GM18867 (cell line): ENCODE results near the gene TMEM14C.

Experiments
- ATAC-seq: cut with Tn5 transposase; IDR thresholded peaks from one replicate; pipeline ENCODE4 v1.9.1; 2021; ENCODE audit warnings: mild to moderate bottlenecking, moderate library complexity; ENCODE audit not compliant: unreplicated experiment

Gene TMEM14C

DNA sequence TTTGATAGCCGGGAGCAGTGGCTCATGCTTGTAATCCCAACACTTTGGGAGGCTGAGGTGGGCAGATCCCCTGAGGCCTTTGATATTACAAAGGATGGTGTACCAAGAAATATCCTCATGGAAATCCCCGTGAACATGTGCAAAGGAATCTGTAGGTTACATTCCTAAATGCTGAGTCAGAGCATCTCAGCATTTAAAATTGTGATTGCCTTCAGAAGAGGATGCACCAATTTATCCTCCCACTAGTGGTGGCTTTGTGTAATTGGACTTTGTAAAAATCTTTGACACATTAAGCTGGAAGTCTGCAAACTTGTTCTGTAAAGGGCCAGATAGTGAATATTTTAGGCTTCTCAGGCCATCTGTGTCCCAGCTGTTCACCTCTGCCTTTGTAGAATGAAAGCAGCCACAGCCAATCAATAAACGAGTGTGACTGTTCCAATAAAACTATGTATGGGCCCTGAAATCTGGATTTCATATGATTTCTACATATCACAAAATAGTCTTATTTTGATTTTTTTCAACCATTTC is 36.5 kb downstream of the TMEM14C start:
- peak; percentile 68 for ATAC-seq

DNA sequence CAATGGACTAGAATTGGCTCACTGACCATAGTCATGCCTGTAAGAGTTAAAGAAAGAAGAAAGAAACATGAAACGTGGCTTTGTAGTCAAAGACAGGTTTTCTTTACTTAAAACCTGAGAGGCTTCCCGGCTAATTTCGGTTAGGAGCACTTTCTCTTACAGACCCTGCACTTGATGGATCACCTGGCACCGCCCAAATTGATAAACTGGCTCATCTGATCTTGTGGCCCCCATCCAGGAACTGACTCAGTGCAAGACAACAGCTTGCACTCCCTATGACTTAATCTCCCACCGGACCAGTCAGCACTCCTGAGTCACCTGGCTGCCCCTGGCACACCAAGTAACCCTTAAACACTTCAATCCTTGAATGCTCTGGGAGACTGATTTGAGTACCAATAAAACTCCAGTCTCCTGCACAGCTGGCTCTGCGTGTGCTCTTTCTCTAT is 37.0 kb downstream of the TMEM14C start:
- ATAC-seq, result no peak

GRCh38 chr6:10763006-10763405 is 40.1 kb downstream of the TMEM14C start:
- ATAC-seq, result no peak

DNA sequence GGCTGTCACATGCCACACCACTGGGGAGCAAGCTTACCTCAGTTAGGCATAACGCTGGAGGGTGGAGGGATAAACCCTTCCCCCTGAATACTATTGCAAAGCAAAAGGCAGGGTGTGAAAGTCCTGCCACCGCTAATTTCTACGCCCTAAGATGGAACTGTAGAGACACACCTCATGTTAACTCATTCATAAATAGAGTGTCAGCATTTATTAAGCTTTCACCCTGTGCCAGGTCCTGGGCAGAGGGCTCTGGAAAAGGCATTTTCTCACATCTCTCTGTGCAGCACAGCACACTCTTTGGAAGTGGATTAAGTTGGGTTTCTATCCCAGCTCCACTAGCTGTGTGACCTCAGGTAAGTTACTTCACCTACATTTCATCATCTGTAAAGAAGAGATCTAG is 46.5 kb downstream of the TMEM14C start:
- no peak for ATAC-seq

DNA sequence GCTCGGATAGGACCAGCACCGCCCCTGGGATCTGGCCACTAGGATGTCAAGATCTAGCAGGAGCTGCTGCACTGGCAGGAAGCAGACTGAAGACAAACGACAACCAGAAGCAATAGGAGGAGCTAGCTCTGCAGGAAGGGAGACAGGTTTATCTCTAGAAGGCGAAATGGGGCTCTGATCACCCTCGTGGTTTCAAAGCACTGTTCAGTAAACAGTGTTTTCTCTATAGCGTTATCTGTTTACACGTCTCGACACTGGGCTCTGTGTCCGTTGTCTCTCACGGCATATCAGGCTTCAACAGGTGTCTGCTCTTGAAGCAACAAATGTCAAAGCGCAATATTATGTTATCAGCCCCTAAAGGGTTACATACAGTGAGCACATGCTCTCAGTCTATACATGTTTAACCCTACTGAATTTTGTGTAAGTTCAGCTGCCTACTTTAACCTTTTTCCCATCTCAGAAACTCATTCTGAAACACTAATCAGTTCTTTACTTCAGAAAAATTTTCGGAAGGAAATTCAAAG is 48.6 kb downstream of the TMEM14C start:
- no peak for ATAC-seq

GRCh38 chr6:10778230-10778629 is 55.4 kb downstream of the TMEM14C start:
- ATAC-seq, result no peak

DNA sequence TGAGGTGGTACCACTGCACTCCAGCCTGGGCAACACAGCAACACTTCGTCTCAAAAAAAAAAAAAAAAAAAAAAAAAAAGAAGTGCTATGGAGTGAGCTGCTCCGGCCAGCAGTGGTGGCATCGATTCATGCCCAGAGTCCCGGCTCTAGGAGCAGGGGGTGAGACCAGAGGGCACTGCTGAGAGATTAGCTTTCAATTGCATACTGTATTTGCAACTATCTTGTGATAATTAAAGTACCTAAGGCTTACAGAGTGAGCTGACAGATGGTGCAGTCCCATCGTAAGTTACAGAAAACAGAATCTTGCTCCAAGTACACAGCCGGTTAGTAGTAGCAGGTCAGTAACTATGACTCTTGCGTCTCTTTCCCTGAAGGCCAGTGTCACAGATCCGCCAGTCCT is 56.2 kb downstream of the TMEM14C start:
- no peak for ATAC-seq
